Measurements from ENCODE around the gene FCN1. TPM values are rescaled to one million over a fixed set of nuclear protein-coding genes. Genes with fewer than 3 reads are reported as not detected.

FCN1 gene
- total RNA-seq, 1 donor from 2014 or later = 84.4 TPM

DNA sequence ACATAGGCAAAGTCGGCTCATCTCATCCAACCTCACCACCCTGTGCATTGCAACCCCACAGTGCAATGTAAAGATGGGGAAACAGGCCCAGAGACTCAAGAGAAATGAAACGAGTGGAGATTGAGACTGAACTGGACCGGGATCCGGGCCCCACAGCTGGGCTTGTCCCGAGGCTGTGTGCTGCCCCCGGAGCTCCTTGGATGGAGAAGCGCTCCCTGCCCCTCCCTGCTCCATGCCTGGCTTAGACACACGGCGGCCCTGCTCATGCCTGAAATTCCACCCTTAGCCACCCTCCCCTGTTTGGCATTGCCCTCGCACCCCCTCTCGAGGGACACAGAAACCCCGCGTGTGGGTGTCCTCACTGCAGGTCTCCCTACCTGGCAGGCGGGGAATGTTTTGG lies 27.2 kb upstream of the FCN1 start:
- no peak for DNase-seq
- TF ChIP-seq, protein P1, sequence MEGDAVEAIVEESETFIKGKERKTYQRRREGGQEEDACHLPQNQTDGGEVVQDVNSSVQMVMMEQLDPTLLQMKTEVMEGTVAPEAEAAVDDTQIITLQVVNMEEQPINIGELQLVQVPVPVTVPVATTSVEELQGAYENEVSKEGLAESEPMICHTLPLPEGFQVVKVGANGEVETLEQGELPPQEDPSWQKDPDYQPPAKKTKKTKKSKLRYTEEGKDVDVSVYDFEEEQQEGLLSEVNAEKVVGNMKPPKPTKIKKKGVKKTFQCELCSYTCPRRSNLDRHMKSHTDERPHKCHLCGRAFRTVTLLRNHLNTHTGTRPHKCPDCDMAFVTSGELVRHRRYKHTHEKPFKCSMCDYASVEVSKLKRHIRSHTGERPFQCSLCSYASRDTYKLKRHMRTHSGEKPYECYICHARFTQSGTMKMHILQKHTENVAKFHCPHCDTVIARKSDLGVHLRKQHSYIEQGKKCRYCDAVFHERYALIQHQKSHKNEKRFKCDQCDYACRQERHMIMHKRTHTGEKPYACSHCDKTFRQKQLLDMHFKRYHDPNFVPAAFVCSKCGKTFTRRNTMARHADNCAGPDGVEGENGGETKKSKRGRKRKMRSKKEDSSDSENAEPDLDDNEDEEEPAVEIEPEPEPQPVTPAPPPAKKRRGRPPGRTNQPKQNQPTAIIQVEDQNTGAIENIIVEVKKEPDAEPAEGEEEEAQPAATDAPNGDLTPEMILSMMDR (IDR thresholded peaks at IDR 0.05) = no peak
- no peak overlapping the region for H3K4me3 ChIP-seq
- no peaks in the 10 kb centered on the region for H3K36me3 ChIP-seq
- intact Hi-C loops (cut with DNase I) = no loop called here
- ATAC-seq = no peak
- H3K27ac ChIP-seq = no peak overlapping the region
- H3K27me3 ChIP-seq (ENCODE audit: low read depth) = peaks cover 39% of the 10 kb centered on the region
- H3K9me3 ChIP-seq = no peaks in the 10 kb centered on the region
- peaks cover 19% of the 10 kb centered on the region for H3K4me1 ChIP-seq

GRCh38 chr9:134944351-134944802 lies 26.7 kb upstream of the FCN1 start:
- TF ChIP-seq, protein P1 (IDR thresholded peaks at IDR 0.05) = no peak
- intact Hi-C loops (cut with DNase I) = no loop called here
- H3K4me3 ChIP-seq = no peak overlapping the region
- H3K9me3 ChIP-seq = no peaks in the 10 kb centered on the region
- H3K27me3 ChIP-seq (ENCODE audit: low read depth) = peaks cover 43% of the 10 kb centered on the region
- H3K36me3 ChIP-seq = no peaks in the 10 kb centered on the region
- DNase-seq = no peak
- ATAC-seq = peak; percentile 16 to 50
- no peak overlapping the region for H3K27ac ChIP-seq
- peaks cover 19% of the 10 kb centered on the region for H3K4me1 ChIP-seq

DNA sequence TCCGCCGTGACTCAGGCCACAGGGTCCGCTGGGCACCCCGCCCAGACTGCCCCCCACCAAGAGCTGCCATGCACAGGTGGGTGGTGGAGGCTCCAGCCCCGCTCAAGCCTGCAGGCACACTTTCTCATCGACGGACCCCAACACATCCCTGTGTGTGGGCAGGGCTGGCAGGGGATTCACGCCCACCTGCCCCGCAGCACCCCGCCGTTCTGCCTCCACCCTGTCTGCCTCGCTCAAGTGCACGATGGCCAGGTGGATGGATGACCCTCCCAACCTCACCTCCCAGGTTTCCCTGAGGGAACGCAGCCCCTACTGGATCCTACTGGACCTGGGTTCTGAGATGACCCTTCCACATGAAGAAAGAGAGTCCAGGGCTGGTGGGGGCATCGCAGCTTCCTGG lies 26.1 kb upstream of the FCN1 start:
- peaks cover 19% of the 10 kb centered on the region for H3K4me1 ChIP-seq
- ATAC-seq = no peak
- no peaks in the 10 kb centered on the region for H3K9me3 ChIP-seq
- TF ChIP-seq, protein P1 (IDR thresholded peaks at IDR 0.05) = no peak
- intact Hi-C loops (cut with DNase I) = no loop called here
- peaks cover 49% of the 10 kb centered on the region for H3K27me3 ChIP-seq (ENCODE audit: low read depth)
- no peak overlapping the region for H3K4me3 ChIP-seq
- H3K27ac ChIP-seq = no peak overlapping the region
- DNase-seq = no peak
- H3K36me3 ChIP-seq = no peaks in the 10 kb centered on the region

DNA sequence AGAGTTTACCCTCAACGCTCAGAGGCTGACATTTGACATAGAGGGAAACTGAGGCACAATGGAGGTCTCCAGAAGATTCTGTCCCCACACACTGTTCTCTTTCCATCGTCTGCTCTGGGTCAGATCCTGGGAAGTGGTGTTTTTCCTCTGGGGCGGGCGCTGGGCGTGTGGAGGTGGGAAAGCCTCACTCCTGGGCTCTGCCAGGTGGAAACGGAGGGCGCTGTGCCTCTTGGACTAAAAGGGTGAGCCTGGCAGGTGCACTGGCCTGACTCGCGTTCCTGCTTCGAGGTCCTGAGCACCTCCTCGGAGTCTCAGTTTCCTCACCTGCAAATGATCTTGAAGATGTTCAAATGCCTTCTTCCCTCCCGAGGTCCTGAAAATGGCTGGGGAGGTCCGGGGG lies 25.7 kb upstream of the FCN1 start:
- Histone ChIP-seq H3K4me1 (peaks cover 19% of the 10 kb centered on the region), H3K9me3 (no peaks in the 10 kb centered on the region), H3K4me3 (no peak overlapping the region), H3K27me3 (ENCODE audit: low read depth) (peaks cover 50% of the 10 kb centered on the region), H3K27ac (no peak overlapping the region), H3K36me3 (no peaks in the 10 kb centered on the region)
- no peak for ATAC-seq
- DNase-seq = no peak
- intact Hi-C loops (cut with DNase I) = no loop called here
- TF ChIP-seq, protein P1 (IDR thresholded peaks at IDR 0.05) = no peak

- Histone ChIP-seq H3K27me3 (ENCODE audit: low read depth) (peaks cover 57% of the 10 kb centered on the region), H3K9me3 (no peaks in the 10 kb centered on the region), H3K36me3 (no peaks in the 10 kb centered on the region), H3K4me3 (no peak overlapping the region), H3K27ac (no peak overlapping the region), H3K4me1 (peaks cover 23% of the 10 kb centered on the region)
- ATAC-seq (no peak), DNase-seq (no peak)
- TF ChIP-seq, protein P1 (IDR thresholded peaks at IDR 0.05) = no peak
- intact Hi-C loops (cut with DNase I) = no loop called here
Observed at GRCh38 chr9:134942788-134943184, 25.1 kb upstream of the FCN1 start.
